ENCODE data around the gene SPEN.

- TF ChIP-seq CTCF (IDR thresholded peaks at IDR 0.05; ENCODE audit: insufficient read depth, low read depth, low read length) = no peak
- no peak for TF ChIP-seq EZH2 (IDR thresholded peaks at IDR 0.05; ENCODE audit: insufficient read depth, low read length)
Measured at GRCh38 chr1:15985611-15986297, 138.2 kb downstream of the SPEN start.

All from astrocyte (in vitro differentiated cells and primary cell).